Stimulated activated CD4-positive, alpha-beta T cell treated with anti-CD3 and anti-CD28 coated beads, Interleukin-1b, Interleukin-23, amount 100 ng/mL, for 4 hours (primary cell): ENCODE measurements around the gene SLC5A11.
"Not testable (repeated sequence)": the region's sequence is repeated elsewhere in the genome, so short reads cannot be mapped to it uniquely, and the experiment has no call there.

Experiments used
- DNase-seq, 2 donors: peaks; one replicate each; pipeline ENCODE4 v3.0.0-alpha.2; 2020; ENCODE audit warnings: low read depth in 2 of 2

SLC5A11 gene

GRCh38 chr16:24858219-24859041 is 12.7 kb downstream of the SLC5A11 start:
- DNase-seq = peak; percentile 3 to 27

DNA sequence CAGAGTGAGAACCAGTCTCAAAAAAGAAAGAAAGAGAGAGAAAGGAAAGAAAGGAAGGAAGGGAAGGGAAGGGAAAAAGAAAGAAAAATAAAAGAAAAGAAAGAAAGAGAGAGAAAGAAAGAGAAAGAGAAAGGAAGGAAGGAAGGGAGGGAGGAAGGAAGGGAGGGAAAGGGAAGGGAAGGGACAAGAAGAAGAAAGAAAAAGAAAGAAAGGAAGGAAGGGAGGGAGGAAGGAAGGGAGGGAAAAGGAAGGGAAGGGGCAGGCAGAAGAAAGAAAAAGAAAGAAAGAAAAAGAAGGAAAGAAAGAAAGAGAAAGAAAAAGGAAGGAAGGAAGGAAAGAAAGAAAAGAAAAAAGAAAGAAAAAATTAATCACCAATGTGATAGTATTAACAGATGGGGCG is 15.7 kb downstream of the SLC5A11 start:
- DNase-seq = no peak

DNA sequence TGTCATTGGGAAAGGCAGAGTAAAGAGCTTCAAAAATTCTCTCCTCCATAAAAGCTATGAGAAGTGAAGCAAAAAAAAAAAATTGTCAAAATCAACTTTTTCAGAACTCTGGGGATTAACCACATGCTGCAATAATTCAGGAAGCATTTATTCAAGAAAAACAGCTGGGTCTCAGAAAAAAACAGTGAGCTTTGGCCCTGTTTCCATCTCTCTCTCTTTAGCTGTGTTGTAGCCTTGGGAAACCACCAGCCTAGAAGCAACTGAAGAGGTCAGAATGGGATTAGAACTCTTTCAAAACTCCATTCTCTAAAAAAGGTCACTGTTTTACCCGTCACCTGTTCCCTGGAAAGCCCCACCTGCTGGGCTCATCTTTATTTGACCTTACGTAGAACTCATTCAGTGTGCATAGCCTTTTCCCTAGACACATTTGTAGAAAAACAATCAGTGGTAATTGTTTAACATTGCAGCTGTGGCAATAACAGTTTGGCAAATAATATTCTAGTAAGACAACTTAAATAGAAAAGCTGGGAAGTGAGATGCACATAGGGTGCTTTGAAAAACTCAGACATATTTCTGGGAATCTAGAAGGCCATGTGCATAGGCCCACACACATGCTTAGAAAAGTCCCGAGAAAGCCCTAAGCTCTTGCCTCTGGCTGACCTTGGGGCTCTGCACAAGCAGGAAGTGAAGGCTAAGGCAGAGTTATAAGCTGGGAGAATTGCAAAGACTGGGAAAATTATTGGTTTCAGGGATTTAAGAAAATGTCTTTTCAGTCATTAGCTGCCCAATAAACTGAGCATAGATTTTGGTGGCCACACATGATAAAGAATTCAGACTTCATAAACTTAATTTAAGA is 18.0 kb downstream of the SLC5A11 start:
- DNase-seq = no peak

GRCh38 chr16:24869033-24869432 is 23.3 kb downstream of the SLC5A11 start:
- no peak for DNase-seq

DNA sequence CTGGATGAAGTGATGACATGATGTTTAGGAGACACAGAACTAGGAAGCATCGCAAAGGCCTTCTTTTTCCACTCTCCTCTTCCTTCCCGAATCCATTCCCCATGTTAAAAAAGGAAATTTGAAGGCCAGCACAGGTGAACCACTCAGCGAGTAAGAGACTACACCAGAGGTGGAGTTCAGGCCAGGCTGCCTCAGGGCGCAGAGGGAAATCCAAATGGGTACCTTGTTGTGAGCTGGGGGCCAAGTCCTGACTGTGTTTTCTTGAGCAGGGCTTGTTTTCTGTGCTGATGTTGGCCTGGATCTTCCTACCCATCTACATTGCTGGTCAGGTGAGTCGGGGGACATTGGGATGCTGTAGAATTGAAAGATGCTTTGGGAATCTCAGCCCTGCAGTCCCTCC is 26.1 kb downstream of the SLC5A11 start:
- DNase-seq = no peak

- DNase-seq = no peak
Observed at GRCh38 chr16:24873028-24873427, 27.3 kb downstream of the SLC5A11 start.

- DNase-seq = no peak
Observed at GRCh38 chr16:24875466-24875865, 29.7 kb downstream of the SLC5A11 start.

DNA sequence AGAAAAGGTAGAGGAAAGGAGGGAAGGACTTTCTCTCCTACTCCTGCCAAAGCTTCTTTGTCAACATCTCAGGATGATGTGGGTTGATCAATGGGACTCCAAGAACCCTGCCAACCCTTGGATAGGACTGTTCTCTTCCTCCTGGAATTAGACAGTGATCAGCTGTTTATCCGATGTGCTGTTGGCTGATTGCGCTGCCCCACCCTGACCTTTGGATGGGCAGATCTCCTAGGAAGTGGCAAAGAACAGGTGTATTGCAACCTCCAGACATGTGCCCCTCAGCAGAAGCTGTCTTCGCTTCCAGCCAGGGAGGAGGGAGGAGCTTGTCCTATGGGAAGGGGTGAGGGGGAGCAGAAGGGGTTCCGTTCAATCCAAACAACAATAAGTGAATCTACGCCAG is 30.5 kb downstream of the SLC5A11 start:
- DNase-seq = no peak

GRCh38 chr16:24879684-24880083 is 33.9 kb downstream of the SLC5A11 start:
- no peak for DNase-seq

DNA sequence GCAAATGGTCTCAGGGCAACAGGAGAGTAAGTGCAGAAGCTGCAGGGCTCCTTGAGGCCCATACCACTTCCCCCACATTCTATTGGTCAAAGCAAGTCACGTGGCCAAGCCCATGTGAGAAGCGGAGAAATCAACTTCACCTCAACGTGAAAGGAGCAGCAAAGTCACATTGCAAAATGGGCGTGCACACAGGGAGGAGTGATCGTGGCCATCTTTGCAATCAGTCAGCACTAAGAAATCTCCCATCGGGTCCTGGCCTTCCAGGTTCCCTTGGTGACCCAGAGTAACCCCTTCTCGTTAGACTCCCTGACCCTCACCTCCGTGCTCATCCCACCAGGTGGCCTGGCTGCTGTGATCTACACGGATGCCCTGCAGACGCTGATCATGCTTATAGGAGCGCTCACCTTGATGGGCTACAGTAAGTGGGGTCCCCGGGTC is 38.0 kb downstream of the SLC5A11 start:
- DNase-seq = no peak

GRCh38 chr16:24887472-24887871 is 41.7 kb downstream of the SLC5A11 start:
- DNase-seq = no peak

DNA sequence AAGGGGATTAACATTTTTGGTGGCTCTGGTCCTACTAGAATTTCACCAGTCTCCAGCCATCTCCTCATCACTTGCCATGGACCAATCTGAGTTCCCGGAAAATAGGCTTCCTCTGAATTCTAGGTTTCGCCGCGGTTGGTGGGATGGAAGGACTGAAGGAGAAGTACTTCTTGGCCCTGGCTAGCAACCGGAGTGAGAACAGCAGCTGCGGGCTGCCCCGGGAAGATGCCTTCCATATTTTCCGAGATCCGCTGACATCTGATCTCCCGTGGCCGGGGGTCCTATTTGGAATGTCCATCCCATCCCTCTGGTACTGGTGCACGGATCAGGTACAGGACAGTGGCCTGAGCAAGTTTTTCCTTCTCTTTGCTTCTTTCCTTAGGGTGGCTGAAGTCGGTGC is 45.0 kb downstream of the SLC5A11 start:
- DNase-seq = no peak

DNA sequence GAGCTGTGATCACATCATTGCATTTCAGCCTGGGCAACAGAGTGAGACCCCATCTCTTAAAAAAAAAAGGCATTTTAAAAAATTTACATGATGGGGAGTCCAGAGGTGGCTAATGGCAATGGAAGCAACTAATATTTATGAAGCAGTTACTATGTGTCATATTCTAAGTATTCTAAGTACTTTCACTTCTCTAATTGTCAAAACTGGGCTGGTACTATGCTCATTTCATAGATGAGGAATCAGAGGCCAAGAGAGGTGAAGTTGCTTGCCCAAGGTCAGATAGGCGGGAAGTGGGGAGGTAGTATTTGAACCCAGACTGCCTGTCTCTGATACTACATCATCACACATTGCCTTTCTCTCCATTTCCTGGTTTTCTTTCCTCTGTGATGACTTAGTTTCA is 50.7 kb downstream of the SLC5A11 start:
- no peak for DNase-seq

DNA sequence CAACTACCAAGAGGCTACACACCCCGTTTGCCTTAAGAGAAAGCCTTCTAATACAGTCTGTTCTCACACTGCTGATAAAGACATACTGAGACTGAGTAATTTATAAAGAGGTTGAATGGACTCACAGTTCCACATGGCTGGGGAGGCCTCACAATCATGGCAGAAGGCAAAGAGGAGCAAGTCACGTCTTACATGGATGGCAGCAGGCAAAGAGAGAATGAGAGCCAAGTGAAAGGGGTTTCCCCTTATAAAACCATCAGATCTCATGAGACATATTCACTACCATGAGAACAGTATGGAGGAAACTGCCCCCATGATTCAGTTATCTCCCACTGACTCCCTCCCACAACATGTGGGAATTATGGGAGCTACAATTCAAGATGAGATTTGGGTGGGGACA is 51.8 kb downstream of the SLC5A11 start:
- not testable (repeated sequence) for DNase-seq

GRCh38 chr16:24900230-24900629 is 54.5 kb downstream of the SLC5A11 start:
- DNase-seq = no peak

DNA sequence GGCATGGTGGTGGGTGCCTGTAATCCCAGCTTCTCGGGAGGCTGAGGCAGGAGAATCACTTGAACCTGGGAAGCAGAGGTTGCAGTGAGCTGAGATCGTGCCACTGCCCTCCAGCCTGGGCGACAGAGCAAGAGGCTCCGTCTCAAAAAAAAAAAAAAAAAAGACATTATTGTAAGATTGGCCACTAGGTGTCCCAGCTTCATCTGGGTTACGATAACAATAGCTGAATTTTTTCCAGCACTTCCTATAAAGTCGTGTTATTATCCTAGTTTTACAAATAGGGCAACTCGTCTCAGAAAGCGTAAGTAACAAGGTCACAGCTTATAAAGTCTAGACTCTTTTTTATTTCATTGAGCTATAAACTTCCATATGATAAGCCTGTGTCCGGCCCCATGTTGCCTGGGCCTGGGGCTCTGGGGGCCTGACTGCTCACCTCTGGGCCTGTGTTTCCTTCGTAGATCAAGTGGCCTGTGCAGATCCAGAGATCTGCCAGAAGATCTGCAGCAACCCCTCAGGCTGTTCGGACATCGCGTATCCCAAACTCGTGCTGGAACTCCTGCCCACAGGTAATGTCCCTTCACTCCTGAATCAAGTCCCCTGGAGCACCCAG is 60.5 kb downstream of the SLC5A11 start:
- DNase-seq = no peak

- no peak for DNase-seq
Observed at GRCh38 chr16:24906901-24907300, 61.1 kb downstream of the SLC5A11 start.

GRCh38 chr16:24908716-24909115 is 63.0 kb downstream of the SLC5A11 start:
- no peak for DNase-seq

DNA sequence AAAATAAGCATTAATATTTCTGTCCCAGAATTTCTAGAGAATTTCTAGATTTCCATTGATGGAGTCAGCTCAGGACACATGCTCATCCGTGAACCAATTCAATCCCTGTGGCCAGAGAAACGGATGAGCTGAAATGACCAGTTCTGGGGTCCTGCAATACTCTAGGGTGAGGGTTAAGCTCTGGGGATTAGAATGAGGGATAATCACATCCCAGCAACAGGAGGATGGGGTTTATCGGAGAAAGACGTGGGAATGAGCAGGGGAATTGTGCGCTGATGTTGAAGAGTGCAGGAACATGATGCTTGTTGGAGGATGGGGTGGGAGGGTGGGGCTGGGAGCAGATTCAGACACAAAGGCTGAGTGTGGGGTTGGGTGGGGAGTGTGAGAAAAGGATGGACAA is 64.1 kb downstream of the SLC5A11 start:
- no peak for DNase-seq

GRCh38 chr16:24915019-24915418 is 69.3 kb downstream of the SLC5A11 start:
- DNase-seq = no peak

GRCh38 chr16:24915576-24915975 is 69.8 kb downstream of the SLC5A11 start:
- no peak for DNase-seq

GRCh38 chr16:24917236-24917635 is 71.5 kb downstream of the SLC5A11 start:
- DNase-seq = no peak

DNA sequence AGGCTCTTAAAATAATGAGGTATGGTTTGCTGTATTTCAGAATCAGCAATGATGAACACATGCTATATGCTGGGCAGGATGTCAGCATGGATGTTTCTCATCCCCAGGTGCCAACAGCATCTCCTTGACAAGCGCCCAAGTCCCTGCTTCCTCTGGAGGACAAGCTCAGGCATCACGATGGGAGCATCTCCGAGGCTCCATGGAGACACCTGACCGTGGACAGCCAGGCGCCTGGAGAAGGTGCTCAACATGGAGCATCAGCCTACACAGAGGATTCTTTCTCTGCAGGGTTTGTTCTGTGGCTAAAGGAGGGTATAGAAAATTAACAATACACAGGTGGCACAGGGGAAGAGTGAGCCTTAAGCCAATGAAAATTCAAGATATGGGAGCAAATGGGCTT is 72.1 kb downstream of the SLC5A11 start:
- DNase-seq = no peak
